Suprapubic skin (tissue), 4 donors: ENCODE data around the gene IL11. TPM values are rescaled to one million over a fixed set of nuclear protein-coding genes. Genes with fewer than 3 reads are reported as not detected.

Experiments
- DNase-seq, 2 donors: peaks; one replicate each; pipeline ENCODE4 v3.0.0-alpha.2; 2019; ENCODE audit warnings: low spot score in 2 of 2
- H3K27ac ChIP-seq: fragments of 200-600 bp; sonication (generic); one replicate; pipeline ENCODE4 v1.5.1; 2019
- H3K27me3 ChIP-seq: fragments of 200-600 bp; sonication (generic); one replicate; pipeline ENCODE4 v1.5.1; 2019
- H3K36me3 ChIP-seq: fragments of 200-600 bp; sonication (generic); one replicate; pipeline ENCODE4 v1.5.1; 2019
- H3K4me1 ChIP-seq: fragments of 200-600 bp; sonication (generic); one replicate; pipeline ENCODE4 v1.5.1; 2019
- H3K4me3 ChIP-seq: fragments of 200-600 bp; sonication (generic); one replicate; pipeline ENCODE4 v1.5.1; 2019; ENCODE audit warnings: mild to moderate bottlenecking
- H3K9me3 ChIP-seq: fragments of 200-600 bp; sonication (generic); one replicate; pipeline ENCODE4 v1.5.1; 2019
- CTCF ChIP-seq, 2 donors: fragments of 200-600 bp in 1 of 2; fragments of 450-650 bp in 1 of 2; sonication (generic) in 1 of 2; IDR thresholded peaks; one replicate each; pipeline ENCODE4 v1.5.1; 2016 to 2019; ENCODE audit warnings: antibody characterized with exemption in 2 of 2, mild to moderate bottlenecking in 1 of 2, moderate library complexity in 1 of 2
- EP300 ChIP-seq: sonication (generic); formaldehyde crosslinking; IDR thresholded peaks from one replicate; pipeline ENCODE4 v1.6.1; 2017; ENCODE audit warnings: antibody characterized with exemption
- POLR2A ChIP-seq, 2 donors: fragments of 450-650 bp; IDR thresholded peaks; one replicate each; pipeline ENCODE4 v1.6.1; 2017; ENCODE audit warnings: antibody characterized with exemption in 2 of 2, mild to moderate bottlenecking in 2 of 2, moderate library complexity in 2 of 2
- POLR2AphosphoS5 ChIP-seq, 3 donors: sonication (generic); formaldehyde crosslinking; IDR thresholded peaks; one replicate each; pipeline ENCODE4 v1.6.1; 2017; ENCODE audit warnings: antibody characterized with exemption in 3 of 3
- WGBS: methylation state at CpG from one replicate; pipeline ENCODE4 v1.1.5; 2018; 5-methylcytosine and 5-hydroxymethylcytosine counted together
- total RNA-seq, 4 donors: library from RNA; depleted of rRNA; stranded (reverse); fragments of >200 nt; gene quantifications; one replicate each; pipeline ENCODE4 v1.1.0, GENCODE V29; 2016

IL11 gene
- total RNA-seq, 4 donors from 2014 or later, result 0.97 to 1.7 (median 1.2) TPM

DNA sequence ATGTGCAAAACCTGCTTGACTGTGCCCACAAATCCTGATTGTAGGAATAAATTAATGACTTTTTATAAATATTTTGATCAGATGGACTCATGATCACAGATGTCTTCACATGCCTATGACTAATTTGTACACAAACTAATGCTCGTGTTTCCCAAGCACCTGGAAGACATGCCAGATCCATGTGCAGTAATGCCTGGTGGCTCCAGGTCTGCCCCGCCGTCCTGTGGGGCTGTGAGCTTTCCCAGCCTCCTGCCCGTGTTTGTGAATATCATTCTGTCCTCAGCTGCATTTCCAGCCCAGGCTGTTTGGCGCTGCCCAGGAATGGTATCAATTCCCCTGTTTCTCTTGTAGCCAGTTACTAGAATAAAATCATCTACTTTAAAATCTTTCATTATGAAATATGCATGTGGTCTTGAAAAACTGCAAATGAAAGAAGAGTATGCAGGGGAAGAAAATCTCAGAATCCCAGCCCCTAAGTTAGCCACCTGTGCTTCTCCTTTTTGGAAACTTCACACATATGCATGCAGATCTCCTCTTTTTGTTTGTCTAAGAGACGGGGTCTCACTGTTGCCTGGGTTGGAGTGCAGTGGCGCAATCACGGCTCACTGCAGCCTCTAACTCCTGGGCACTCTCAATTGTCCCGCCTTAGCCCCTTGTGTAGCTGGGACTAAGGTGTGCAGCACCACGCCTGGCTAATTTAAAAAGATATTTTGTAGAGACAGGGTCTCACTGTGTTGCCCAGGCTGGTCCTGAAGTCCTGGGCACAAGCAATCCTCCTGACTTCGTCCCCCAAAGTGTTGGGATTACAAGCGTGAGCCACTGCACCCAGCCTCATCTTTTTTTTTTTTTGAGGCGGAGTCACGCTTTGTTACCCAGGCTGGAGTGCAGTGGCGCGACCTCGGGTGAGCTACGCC lies 21.7 kb upstream of the IL11 start:
- TF ChIP-seq POLR2A (IDR thresholded peaks at IDR 0.05) (no peak), EP300 (no peak), CTCF (IDR thresholded peaks at IDR 0.05) (no peak), POLR2AphosphoS5 (IDR thresholded peaks at IDR 0.05) (no peak)
- no peaks in the 10 kb centered on the region for H3K27me3 ChIP-seq
- WGBS, result 79% methylated on average over 18 of the region's 18 CpGs
- H3K4me3 ChIP-seq, result no peak overlapping the region
- H3K9me3 ChIP-seq, result no peaks in the 10 kb centered on the region
- H3K27ac ChIP-seq, result no peak overlapping the region
- peaks cover 44% of the 10 kb centered on the region for H3K36me3 ChIP-seq
- peaks cover 34% of the 10 kb centered on the region for H3K4me1 ChIP-seq
- DNase-seq, result no peak

DNA sequence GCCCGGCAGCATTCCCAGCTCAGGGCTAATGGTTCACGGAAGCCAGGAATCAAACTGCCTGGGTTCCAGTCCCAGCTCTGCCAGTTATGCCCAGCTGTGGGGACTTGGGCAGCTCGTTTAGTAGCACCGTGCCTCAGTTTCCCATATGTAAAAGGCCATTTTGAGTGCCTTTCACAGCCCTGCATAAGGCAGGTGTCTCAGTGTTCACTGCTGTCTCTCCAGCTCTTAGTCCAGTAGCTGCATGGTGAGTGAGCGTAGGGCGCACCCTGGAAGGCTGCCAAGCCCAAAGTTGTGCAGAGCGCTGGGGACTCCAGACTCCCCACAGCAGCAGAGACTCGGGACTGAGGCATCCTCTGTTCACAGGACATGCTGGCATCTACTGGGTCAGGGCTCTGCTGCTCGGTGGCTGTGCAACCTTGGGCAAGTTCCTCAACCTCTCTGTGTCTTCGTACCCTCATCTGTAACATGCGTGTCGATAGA lies 21.0 kb upstream of the IL11 start:
- Histone ChIP-seq H3K4me3 (no peak overlapping the region), H3K36me3 (peaks cover 44% of the 10 kb centered on the region), H3K27me3 (no peaks in the 10 kb centered on the region), H3K9me3 (no peaks in the 10 kb centered on the region), H3K4me1 (peaks cover 40% of the 10 kb centered on the region), H3K27ac (no peak overlapping the region)
- DNase-seq, result no peak
- 79% methylated on average over 9 of the region's 12 CpGs for WGBS
- no peak for TF ChIP-seq CTCF (IDR thresholded peaks at IDR 0.05)
- TF ChIP-seq POLR2AphosphoS5 (IDR thresholded peaks at IDR 0.05), result no peak
- no peak for TF ChIP-seq EP300
- no peak for TF ChIP-seq POLR2A (IDR thresholded peaks at IDR 0.05)

- Histone ChIP-seq H3K27me3 (no peaks in the 10 kb centered on the region), H3K36me3 (peaks cover 44% of the 10 kb centered on the region), H3K4me1 (peaks cover 40% of the 10 kb centered on the region), H3K27ac (no peak overlapping the region), H3K4me3 (no peak overlapping the region), H3K9me3 (no peaks in the 10 kb centered on the region)
- no peak for DNase-seq
- TF ChIP-seq EP300 (no peak), POLR2A (IDR thresholded peaks at IDR 0.05) (no peak), POLR2AphosphoS5 (IDR thresholded peaks at IDR 0.05) (no peak), CTCF (IDR thresholded peaks at IDR 0.05) (no peak)
- WGBS, result 71% methylated on average over 7 of the region's 7 CpGs
These were observed 20.2 kb upstream of the IL11 start for GRCh38 chr19:55390461-55390880.

- Histone ChIP-seq H3K4me1 (peaks cover 46% of the 10 kb centered on the region), H3K27ac (no peak overlapping the region), H3K4me3 (no peak overlapping the region), H3K36me3 (peaks cover 44% of the 10 kb centered on the region), H3K27me3 (no peaks in the 10 kb centered on the region), H3K9me3 (no peaks in the 10 kb centered on the region)
- DNase-seq, result no peak
- WGBS, result 79% methylated on average over 18 of the region's 21 CpGs
- TF ChIP-seq EP300 (no peak), POLR2A (IDR thresholded peaks at IDR 0.05) (no peak), CTCF (IDR thresholded peaks at IDR 0.05) (no peak), POLR2AphosphoS5 (IDR thresholded peaks at IDR 0.05) (no peak)
These were observed 19.4 kb upstream of the IL11 start for GRCh38 chr19:55389386-55390317.
